HG03521 (cell line): ENCODE results near the gene LRRC36.

Experiments used
- ATAC-seq: cut with Tn5 transposase; IDR thresholded peaks from one replicate; pipeline ENCODE4 v1.9.1; 2021; ENCODE audit warnings: mild to moderate bottlenecking, moderate library complexity; ENCODE audit not compliant: unreplicated experiment

Gene LRRC36

GRCh38 chr16:67419931-67420330, 93.3 kb downstream of the LRRC36 start:
- ATAC-seq, result no peak

- no peak for ATAC-seq
Measured at GRCh38 chr16:67421030-67421429, 94.4 kb downstream of the LRRC36 start.

DNA sequence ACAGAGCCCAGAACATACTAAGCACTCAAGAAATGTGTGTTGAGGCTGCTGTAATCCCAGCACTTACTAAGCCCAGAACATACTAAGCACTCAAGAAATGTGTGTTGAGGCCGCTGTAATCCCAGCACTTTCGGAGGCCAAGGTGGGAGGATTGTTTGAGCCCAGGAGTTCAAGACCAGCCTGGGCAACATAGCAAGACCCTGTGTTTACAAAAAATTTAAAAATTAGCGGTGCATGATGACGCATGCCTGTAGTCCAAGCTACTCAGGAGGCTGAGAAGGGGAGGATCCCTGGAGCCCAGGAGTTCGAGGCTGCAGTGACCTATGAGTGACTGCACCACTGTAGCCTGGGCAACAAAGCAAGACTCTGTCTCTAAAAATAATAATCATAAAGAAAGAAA, 96.4 kb downstream of the LRRC36 start:
- no peak for ATAC-seq

- ATAC-seq, result no peak
Measured at GRCh38 chr16:67423611-67424260, 97.1 kb downstream of the LRRC36 start.

GRCh38 chr16:67424261-67424615, 97.6 kb downstream of the LRRC36 start:
- ATAC-seq, result no peak

DNA sequence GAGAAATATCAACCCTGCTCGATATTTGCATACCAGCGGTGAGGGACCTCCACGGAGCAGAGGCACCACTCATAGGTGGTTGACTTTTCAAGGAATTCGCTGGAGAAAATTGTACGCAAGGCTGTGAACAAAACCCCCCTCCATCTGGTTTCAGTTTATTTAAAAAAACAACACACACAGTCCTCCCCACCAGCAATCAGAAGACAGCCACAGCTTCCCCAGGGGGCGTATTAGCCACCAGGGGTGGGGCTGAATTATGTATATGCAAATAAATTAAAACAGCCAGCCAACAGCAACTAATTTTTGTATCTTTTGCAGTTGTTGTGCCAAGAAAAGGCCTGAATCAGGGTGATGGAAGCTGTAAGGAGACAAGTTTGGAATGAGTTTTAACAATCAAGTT, 98.4 kb downstream of the LRRC36 start:
- ATAC-seq, result no peak

DNA sequence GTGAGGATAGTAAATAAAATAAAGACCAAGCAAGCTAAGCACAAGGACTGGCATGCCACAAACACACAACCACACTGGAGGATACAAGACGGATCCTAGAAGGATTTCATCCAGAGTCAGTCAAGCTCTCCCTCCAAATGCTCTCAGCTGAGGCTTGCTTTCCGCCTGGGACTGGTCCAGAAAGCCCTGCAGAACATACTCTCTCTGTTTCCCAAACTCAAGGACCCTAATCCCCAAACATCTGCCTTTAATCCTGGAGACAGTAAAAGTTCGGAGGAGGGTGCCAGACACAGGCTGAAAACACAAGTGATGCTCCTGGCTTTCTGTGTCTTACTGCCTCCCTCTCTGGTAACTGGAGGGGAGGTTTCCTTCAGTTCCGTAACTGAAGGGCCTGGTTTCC, 99.0 kb downstream of the LRRC36 start:
- ATAC-seq, result no peak

GRCh38 chr16:67426022-67426421, 99.4 kb downstream of the LRRC36 start:
- no peak for ATAC-seq

DNA sequence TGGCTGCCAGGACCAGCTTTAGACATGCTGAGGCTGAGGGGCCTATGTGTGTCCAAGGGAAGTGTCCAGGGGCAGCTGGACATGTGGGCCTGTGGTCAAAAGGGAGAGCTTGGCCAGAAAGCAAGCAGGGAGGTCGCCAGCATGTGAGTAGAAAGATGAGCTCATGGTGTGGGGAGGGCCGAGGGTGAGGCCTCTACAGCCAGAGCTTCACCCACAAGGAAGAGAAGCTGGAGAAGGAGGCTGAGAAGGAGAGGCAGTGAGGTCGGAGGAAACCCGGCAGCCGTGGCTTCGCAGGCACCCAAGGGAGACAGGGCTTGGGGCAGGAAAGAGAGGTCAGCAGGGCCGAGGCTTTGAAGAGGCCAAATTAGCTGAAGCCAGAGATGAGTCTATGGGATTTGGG, 100.3 kb downstream of the LRRC36 start:
- ATAC-seq, result no peak

- no peak for ATAC-seq
Measured at GRCh38 chr16:67428146-67428731, 101.6 kb downstream of the LRRC36 start.

DNA sequence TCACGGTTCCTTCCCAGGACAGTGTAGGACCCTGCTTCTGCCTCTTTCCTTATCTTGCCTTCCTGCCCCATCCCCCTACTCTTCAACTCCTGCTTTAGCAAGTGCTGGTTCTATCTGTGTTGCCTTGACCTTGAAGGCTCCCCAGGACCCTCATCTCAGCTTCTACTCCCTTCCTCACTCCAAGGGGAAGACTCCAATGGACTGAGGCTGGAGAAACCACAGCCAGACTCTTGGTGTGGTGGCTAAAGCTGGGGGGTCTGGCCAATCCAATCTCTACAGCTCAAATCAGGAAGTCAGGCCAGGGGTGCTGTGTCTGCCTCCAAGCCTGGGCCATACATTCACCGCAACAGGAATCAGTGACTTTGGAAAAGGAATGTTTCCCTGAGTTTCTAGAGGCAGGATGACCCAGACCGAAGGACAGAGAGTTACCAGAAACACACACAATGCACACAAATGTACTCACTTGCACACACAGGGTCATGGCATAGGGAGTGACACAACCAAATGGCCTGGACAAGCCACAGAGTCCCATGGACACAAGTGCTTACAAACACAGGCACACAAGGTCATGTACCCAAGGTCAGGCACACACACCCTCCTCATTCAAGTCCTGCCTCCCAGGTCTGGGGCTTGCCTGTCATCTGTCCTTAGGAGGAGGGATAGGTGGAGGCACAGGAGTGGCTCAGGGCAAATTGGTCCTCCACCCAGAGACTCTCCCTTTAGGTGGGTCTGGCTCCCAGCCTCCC, 102.6 kb downstream of the LRRC36 start:
- ATAC-seq, result no peak

DNA sequence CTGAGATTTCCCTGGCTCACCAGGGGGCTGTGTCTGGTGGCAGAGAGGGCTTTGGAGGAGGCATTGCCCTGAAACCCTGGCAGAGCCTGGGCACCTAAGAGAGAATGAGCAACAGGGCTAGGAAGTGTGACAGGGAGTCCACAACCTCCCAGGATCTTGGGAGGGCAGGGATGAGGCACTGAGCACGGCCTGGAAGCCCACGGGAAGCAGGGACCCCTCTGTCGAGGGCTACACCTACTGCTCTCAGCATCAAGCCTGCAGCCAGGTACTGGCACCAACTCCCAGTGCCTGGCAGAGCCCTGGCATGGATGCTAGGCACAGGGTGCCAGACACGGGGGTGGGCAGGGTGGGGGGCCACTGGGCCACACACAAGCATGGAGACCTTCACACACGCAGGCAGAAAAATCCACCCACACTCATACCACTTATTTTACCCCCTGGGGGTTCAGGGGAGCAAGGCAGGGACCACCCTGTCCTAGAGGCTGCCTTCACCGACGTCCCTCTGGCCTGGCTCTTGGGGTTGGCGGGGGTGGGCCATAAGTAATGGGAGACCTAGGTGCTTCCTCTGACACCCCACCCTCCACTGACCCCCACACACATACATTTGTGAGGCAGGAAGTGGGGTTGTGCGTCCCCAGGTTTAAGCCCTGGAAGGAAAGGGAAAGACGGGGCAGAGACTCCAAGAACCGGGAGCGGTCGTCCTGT, 103.3 kb downstream of the LRRC36 start:
- no peak for ATAC-seq

GRCh38 chr16:67430504-67430976, 103.9 kb downstream of the LRRC36 start:
- no peak for ATAC-seq

- no peak for ATAC-seq
Measured at GRCh38 chr16:67430977-67431774, 104.6 kb downstream of the LRRC36 start, which contains the start of gene HSD11B2. Gene HSD11B2, plus strand, starts transcription at chr16:67431121. Its CDS starts 128 bp downstream, at chr16:67431249.

GRCh38 chr16:67431775-67432505, 105.3 kb downstream of the LRRC36 start:
- no peak for ATAC-seq

- ATAC-seq, result no peak
Measured at GRCh38 chr16:67432506-67432890, 105.9 kb downstream of the LRRC36 start.

GRCh38 chr16:67433131-67433719, 106.6 kb downstream of the LRRC36 start:
- ATAC-seq, result no peak
